ENCODE results near the gene MAF. TPM values are rescaled to one million over a fixed set of nuclear protein-coding genes. Genes with fewer than 3 reads are reported as not detected.

Gene MAF
- total and polyA plus RNA-seq, 2 donors (not counting 1 experiment from before 2014, with no cell fraction given), result 6.6 to 27.7 TPM

DNA sequence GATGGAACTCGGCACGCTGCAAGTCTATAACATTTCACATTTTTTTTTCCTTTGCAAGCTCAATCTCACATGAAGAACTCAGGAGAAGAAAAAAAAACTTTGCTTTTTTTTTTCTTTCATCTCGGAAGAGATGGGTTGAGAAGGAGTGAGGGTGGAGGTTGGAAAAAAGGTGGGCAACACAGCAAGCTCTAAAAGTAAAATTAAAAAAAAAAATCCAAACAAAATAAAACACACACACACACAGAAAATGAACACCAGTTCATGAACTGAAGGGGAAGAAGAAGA is 2.5 kb downstream of the MAF start:
- Histone ChIP-seq H3K4me1 (ENCODE audit: control insufficient read depth, extremely low read depth, insufficient read depth, low read length) (no peaks in the 10 kb centered on the region), H3K79me2 (ENCODE audit: control insufficient read depth, insufficient read depth, low read length) (peaks cover 29% of the 10 kb centered on the region), H4K20me1 (ENCODE audit: control insufficient read depth, extremely low read depth, insufficient read depth, low read length) (no peaks in the 10 kb centered on the region), H3K9ac (ENCODE audit: insufficient read depth, low read length) (no peak overlapping the region), H3K4me3 (replicated peaks in 1 of 4; ENCODE audit: control extremely low read depth in 1 of 4, insufficient read depth in 1 of 4, low read depth in 3 of 4, low read length in 4 of 4) (peak overlapping the region; percentile 65 to 83 (median 77)), H3K27me3 (ENCODE audit: control insufficient read depth, insufficient read depth, low read length) (no peaks in the 10 kb centered on the region), H3K9me3 (ENCODE audit: control insufficient read depth, insufficient read depth, low read depth, low read length) (no peaks in the 10 kb centered on the region), H2AFZ (ENCODE audit: low read length) (no peak overlapping the region), H3K27ac (ENCODE audit: insufficient read depth, low read length) (no peak overlapping the region), H3K4me2 (ENCODE audit: extremely low read depth, insufficient read depth, low read length) (peak overlapping the region; percentile 67), H3K36me3 (ENCODE audit: control insufficient read depth, insufficient read depth, low read length) (no peaks in the 10 kb centered on the region)
- no peak for DNase-seq (ENCODE audit: low read depth in 2 of 2)
- TF ChIP-seq EZH2 (IDR thresholded peaks at IDR 0.05; ENCODE audit: low read length, missing control alignments), result no peak
- TF ChIP-seq, protein P1, sequence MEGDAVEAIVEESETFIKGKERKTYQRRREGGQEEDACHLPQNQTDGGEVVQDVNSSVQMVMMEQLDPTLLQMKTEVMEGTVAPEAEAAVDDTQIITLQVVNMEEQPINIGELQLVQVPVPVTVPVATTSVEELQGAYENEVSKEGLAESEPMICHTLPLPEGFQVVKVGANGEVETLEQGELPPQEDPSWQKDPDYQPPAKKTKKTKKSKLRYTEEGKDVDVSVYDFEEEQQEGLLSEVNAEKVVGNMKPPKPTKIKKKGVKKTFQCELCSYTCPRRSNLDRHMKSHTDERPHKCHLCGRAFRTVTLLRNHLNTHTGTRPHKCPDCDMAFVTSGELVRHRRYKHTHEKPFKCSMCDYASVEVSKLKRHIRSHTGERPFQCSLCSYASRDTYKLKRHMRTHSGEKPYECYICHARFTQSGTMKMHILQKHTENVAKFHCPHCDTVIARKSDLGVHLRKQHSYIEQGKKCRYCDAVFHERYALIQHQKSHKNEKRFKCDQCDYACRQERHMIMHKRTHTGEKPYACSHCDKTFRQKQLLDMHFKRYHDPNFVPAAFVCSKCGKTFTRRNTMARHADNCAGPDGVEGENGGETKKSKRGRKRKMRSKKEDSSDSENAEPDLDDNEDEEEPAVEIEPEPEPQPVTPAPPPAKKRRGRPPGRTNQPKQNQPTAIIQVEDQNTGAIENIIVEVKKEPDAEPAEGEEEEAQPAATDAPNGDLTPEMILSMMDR (conservative IDR thresholded peaks at IDR 0.05 in 1 of 2, IDR thresholded peaks at IDR 0.05 in 1 of 2; ENCODE audit: low read depth in 1 of 2, low read length in 2 of 2), result no peak

DNA sequence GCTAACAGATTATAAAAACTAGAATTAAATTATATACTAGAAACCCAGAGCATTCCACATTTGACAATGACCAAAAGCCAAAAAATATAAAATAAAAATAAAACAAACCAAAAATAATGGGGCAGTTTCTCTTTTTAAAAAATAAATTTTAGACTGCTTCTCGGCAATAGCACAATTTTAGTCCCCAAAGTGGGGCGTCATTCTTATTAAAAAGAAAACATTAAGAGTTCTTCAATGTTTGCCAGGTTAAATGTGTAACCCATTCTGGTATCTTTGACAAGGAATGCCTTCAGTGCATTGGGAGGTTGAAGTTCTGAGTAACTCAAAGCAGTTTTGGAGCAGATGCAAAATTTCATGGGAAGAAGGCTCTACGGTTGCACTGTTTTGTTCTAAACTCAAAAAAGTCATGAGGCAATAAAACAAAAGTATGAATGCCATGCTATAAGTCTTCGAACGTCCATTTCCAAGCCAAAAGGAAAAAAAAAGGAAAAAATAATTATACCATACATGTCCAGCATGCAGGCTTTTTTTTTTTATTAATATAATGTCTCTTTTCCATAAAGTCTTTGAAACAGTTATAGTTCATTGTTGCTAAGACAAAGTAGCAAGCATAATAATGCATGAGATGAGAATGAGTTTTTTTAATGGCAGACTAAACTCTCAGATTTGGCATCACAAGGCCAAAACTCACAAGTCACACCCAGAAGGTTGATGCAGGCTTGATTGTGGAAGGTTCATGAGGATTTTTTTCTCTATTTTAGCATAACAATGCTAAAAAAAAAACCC is 3.1 kb downstream of the MAF start:
- peak overlapping the region; percentile 65 to 83 (median 77) for H3K4me3 ChIP-seq (replicated peaks in 1 of 4; ENCODE audit: control extremely low read depth in 1 of 4, insufficient read depth in 1 of 4, low read depth in 3 of 4, low read length in 4 of 4)
- peak in 1 of 2 donors; percentile 33 for DNase-seq (ENCODE audit: low read depth in 2 of 2)
- TF ChIP-seq, protein P1 (conservative IDR thresholded peaks at IDR 0.05 in 1 of 2, IDR thresholded peaks at IDR 0.05 in 1 of 2; ENCODE audit: low read depth in 1 of 2, low read length in 2 of 2), result no peak
- no peak for TF ChIP-seq EZH2 (IDR thresholded peaks at IDR 0.05; ENCODE audit: low read length, missing control alignments)

DNA sequence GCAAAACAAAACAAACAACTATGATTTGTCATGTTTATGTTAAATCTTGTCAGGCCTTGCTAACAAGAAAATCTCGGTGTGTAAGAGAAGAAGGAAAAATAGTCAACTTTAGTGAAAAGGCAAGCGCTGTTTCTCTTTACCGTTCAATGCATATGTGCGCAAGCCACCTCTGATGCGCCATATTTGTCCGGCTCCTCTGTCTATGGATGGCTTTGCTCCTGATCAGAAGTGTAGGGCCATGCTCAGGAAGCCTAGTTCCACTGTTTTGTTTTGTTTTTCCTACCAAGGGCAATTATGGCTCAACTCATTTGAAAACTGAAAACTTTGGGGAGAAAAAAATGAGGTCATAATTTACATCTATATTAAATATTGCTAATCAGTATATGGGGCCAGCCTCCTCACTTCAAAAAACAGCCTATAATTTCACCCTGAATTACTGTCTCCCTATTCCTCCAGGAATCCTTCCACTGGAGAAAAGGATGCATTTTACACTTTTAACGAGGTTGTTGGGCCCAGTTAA is 4.5 kb downstream of the MAF start:
- Histone ChIP-seq H3K9ac (ENCODE audit: insufficient read depth, low read length) (no peak overlapping the region), H3K27me3 (ENCODE audit: control insufficient read depth, insufficient read depth, low read length) (no peaks in the 10 kb centered on the region), H4K20me1 (ENCODE audit: control insufficient read depth, extremely low read depth, insufficient read depth, low read length) (no peaks in the 10 kb centered on the region), H3K4me2 (ENCODE audit: extremely low read depth, insufficient read depth, low read length) (peak overlapping the region; percentile 88), H2AFZ (ENCODE audit: low read length) (no peak overlapping the region), H3K36me3 (ENCODE audit: control insufficient read depth, insufficient read depth, low read length) (no peaks in the 10 kb centered on the region), H3K27ac (ENCODE audit: insufficient read depth, low read length) (no peak overlapping the region), H3K9me3 (ENCODE audit: control insufficient read depth, insufficient read depth, low read depth, low read length) (no peaks in the 10 kb centered on the region), H3K79me2 (ENCODE audit: control insufficient read depth, insufficient read depth, low read length) (peaks cover 29% of the 10 kb centered on the region), H3K4me1 (ENCODE audit: control insufficient read depth, extremely low read depth, insufficient read depth, low read length) (no peaks in the 10 kb centered on the region), H3K4me3 (replicated peaks in 1 of 4; ENCODE audit: control extremely low read depth in 1 of 4, insufficient read depth in 1 of 4, low read depth in 3 of 4, low read length in 4 of 4) (peak overlapping the region; percentile 37 to 81 (median 69))
- TF ChIP-seq, protein P1 (conservative IDR thresholded peaks at IDR 0.05 in 1 of 2, IDR thresholded peaks at IDR 0.05 in 1 of 2; ENCODE audit: low read depth in 1 of 2, low read length in 2 of 2), result no peak
- TF ChIP-seq EZH2 (IDR thresholded peaks at IDR 0.05; ENCODE audit: low read length, missing control alignments), result no peak
- DNase-seq (ENCODE audit: low read depth in 2 of 2), result no peak

More for the DNA sequence above, 3.1 kb downstream of the MAF start:
- H3K27me3 ChIP-seq (ENCODE audit: control insufficient read depth, insufficient read depth, low read length), result no peaks in the 10 kb centered on the region
- no peaks in the 10 kb centered on the region for H3K36me3 ChIP-seq (ENCODE audit: control insufficient read depth, insufficient read depth, low read length)
- no peaks in the 10 kb centered on the region for H3K9me3 ChIP-seq (ENCODE audit: control insufficient read depth, insufficient read depth, low read depth, low read length)
- no peaks in the 10 kb centered on the region for H4K20me1 ChIP-seq (ENCODE audit: control insufficient read depth, extremely low read depth, insufficient read depth, low read length)
- H3K4me1 ChIP-seq (ENCODE audit: control insufficient read depth, extremely low read depth, insufficient read depth, low read length), result no peaks in the 10 kb centered on the region
- peaks cover 29% of the 10 kb centered on the region for H3K79me2 ChIP-seq (ENCODE audit: control insufficient read depth, insufficient read depth, low read length)
- no peak overlapping the region for H3K9ac ChIP-seq (ENCODE audit: insufficient read depth, low read length)
- H2AFZ ChIP-seq (ENCODE audit: low read length), result no peak overlapping the region
- H3K4me2 ChIP-seq (ENCODE audit: extremely low read depth, insufficient read depth, low read length), result peak overlapping the region; percentile 88
- H3K27ac ChIP-seq (ENCODE audit: insufficient read depth, low read length), result no peak overlapping the region
